K562 (cell line): ENCODE measurements around the gene RPS17. TPM values are rescaled to one million over a fixed set of nuclear protein-coding genes. Genes with fewer than 3 reads are reported as not detected.
A peak's percentile ranks its signal among the peaks of the same experiment; 100 is the strongest.

Experiments used
- AFF4 ChIP-seq: sonication (generic); formaldehyde crosslinking; IDR thresholded peaks from 2 replicates; pipeline ENCODE4 v1.8.0; 2023; ENCODE audit warnings: mild to moderate bottlenecking, missing genetic modification reagents
- BCLAF1 ChIP-seq, 2 experiments: fragments of 450-650 bp in 1 of 2; IDR thresholded peaks; 2 replicates each; pipeline ENCODE4 v1.6.1; 2011 to 2017; ENCODE audit warnings: low read depth in 2 of 2, antibody characterized with exemption in 1 of 2, borderline replicate concordance in 1 of 2, low read length in 1 of 2, mild to moderate bottlenecking in 1 of 2, mixed read lengths in 1 of 2; ENCODE audit not compliant: control insufficient read depth in 1 of 2
- EWSR1 ChIP-seq: fragments of 450-650 bp; IDR thresholded peaks from 2 replicates; pipeline ENCODE4 v1.6.1; 2018; ENCODE audit warnings: borderline replicate concordance, mild to moderate bottlenecking, low read depth, moderate library complexity; ENCODE audit not compliant: partially characterized antibody
- HBP1 ChIP-seq: fragments of 450-650 bp; formaldehyde crosslinking; IDR thresholded peaks from 2 replicates; pipeline ENCODE4 v1.4.0; 2022; ENCODE audit warnings: missing genetic modification characterization
- ILF3 ChIP-seq: fragments of 450-650 bp; IDR thresholded peaks from 2 replicates; pipeline ENCODE4 v1.6.1; 2018; ENCODE audit warnings: antibody characterized with exemption, mild to moderate bottlenecking, moderate library complexity, borderline replicate concordance
- NCOA4 ChIP-seq: fragments of 450-650 bp; IDR thresholded peaks from 2 replicates; pipeline ENCODE4 v1.6.1; 2018; ENCODE audit warnings: mild to moderate bottlenecking; ENCODE audit not compliant: partially characterized antibody
- PHF8 ChIP-seq: fragments of 200-600 bp; sonication (generic); IDR thresholded peaks from 2 replicates; pipeline ENCODE4 v1.6.1; 2012; ENCODE audit warnings: mixed run types, mild to moderate bottlenecking, inconsistent platforms, low read length, moderate library complexity, borderline replicate concordance
- POLR2AphosphoS2 ChIP-seq: IDR thresholded peaks from 2 replicates; pipeline ENCODE4 v1.6.1; 2012; ENCODE audit warnings: low read length, improper control_type of control experiment
- POLR2AphosphoS5 ChIP-seq: IDR thresholded peaks from 2 replicates; pipeline ENCODE4 v1.6.1; 2011; ENCODE audit warnings: mild to moderate bottlenecking, low read depth, low read length, moderate library complexity; ENCODE audit not compliant: control insufficient read depth, insufficient read depth
- SP1 ChIP-seq: sonication (generic); formaldehyde crosslinking; IDR thresholded peaks from 2 replicates; pipeline ENCODE4 v1.8.1; 2022; ENCODE audit warnings: mild to moderate bottlenecking, missing genetic modification reagents
- YY1 ChIP-seq, 3 experiments: IDR thresholded peaks; 2 replicates each; pipeline ENCODE4 v1.6.1; 2011; ENCODE audit warnings: low read length in 2 of 3, mild to moderate bottlenecking in 2 of 3, moderate library complexity in 2 of 3, borderline replicate concordance in 1 of 3, control low read depth in 1 of 3, low read depth in 1 of 3; ENCODE audit not compliant: insufficient read depth in 3 of 3, insufficient replicate concordance in 2 of 3, control insufficient read depth in 1 of 3, insufficient read length in 1 of 3; ENCODE audit errors: extremely low read depth in 1 of 3
- ZBTB26 ChIP-seq: fragments of 450-650 bp; formaldehyde crosslinking; IDR thresholded peaks from 2 replicates; pipeline ENCODE4 v1.4.0; 2022; ENCODE audit warnings: missing genetic modification characterization
- ZFP36 ChIP-seq: fragments of 150-350 bp; IDR thresholded peaks from 2 replicates; pipeline ENCODE4 v1.6.1; 2018; ENCODE audit warnings: low read length, low read depth; ENCODE audit not compliant: partially characterized antibody
- ZNF41 ChIP-seq: fragments of 250-450 bp; sonication (Bioruptor Pico); conservative IDR thresholded peaks from 2 replicates; pipeline ENCODE4 v1.4.0; 2020; ENCODE audit warnings: mild to moderate bottlenecking
- polyA plus RNA-seq, 8 experiments: library from polyadenylated mRNA; depleted of rRNA in 4 of 8; stranded (reverse) in 5 of 8; unstranded in 3 of 8; fragments of >200 nt; fragmentation: Nextera tagmentation in 2 of 8; fragmentation: Illumina TruSeq in 1 of 8; extraction: Ambion mirVana in 2 of 8; extraction: Trizol in 1 of 8; gene quantifications; 2 replicates each; pipeline versions ENCODE4 v1.2.1 to v1.2.3, GENCODE V29; 2011 to 2014; ENCODE audit warnings: inconsistent platforms in 1 of 8, missing spikeins in 1 of 8
- total RNA-seq, 7 experiments: library from RNA; depleted of rRNA in 6 of 7; stranded (reverse); fragments of >200 nt in 6 of 7; fragmentation: Illumina TruSeq in 2 of 7; extraction: Trizol in 2 of 7; gene quantifications; 2 replicates each; pipeline versions ENCODE4 v1.2.1 to v1.2.3, GENCODE V29; 2011 to 2021; ENCODE audit warnings: low replicate concordance in 1 of 7

Gene RPS17
- total and polyA plus RNA-seq, 9 of the 15 experiments (the other 6 are each of a cell fraction or from before 2014, with no cell fraction given) = 1,988 to 6,515 (median 5,229) TPM

GRCh38 chr15:82535566-82536408, 4.5 kb downstream of the RPS17 start (continued):
- peak in 1 of 3 experiments; percentile 3 for TF ChIP-seq YY1 (IDR thresholded peaks at IDR 0.05; ENCODE audit: borderline replicate concordance in 1 of 3, control insufficient read depth in 1 of 3, extremely low read depth in 1 of 3, insufficient read depth in 3 of 3, insufficient read length in 1 of 3, insufficient replicate concordance in 2 of 3, low read depth in 1 of 3, low read length in 2 of 3)
- no peak for TF ChIP-seq PHF8
- TF ChIP-seq ZFP36 = no peak
- TF ChIP-seq AFF4 (CRISPR knock-in tag) = peak; percentile 70; the same call in 1 of the 2 replicates
- no peak for TF ChIP-seq NCOA4
- 0 out of 2 replicates have a peak, but pooled peaks have one; percentile 5 for TF ChIP-seq ILF3
- TF ChIP-seq ZNF41 (CRISPR knock-in tag) = 0 out of 2 replicates have a peak, but pooled peaks have one; percentile 42
- no peak; the same call in 1 of the 2 replicates for TF ChIP-seq SP1 (CRISPR knock-in tag)
- TF ChIP-seq BCLAF1 (IDR thresholded peaks at IDR 0.05; ENCODE audit: borderline replicate concordance in 1 of 2, control insufficient read depth in 1 of 2, low read depth in 2 of 2, low read length in 1 of 2) = 0 out of 4 replicates have a peak, but pooled peaks of 1 of the 2 experiments have one; percentile 57
- TF ChIP-seq EWSR1 = peak; percentile 86
- TF ChIP-seq ZBTB26 (CRISPR knock-in tag) = peak; percentile 58; the same call in 1 of the 2 replicates
- 0 out of 2 replicates have a peak, but pooled peaks have one; percentile 69 for TF ChIP-seq POLR2AphosphoS5
- 0 out of 2 replicates have a peak, but pooled peaks have one; percentile 21 for TF ChIP-seq HBP1 (CRISPR knock-in tag)
- TF ChIP-seq POLR2AphosphoS2 = peak; percentile 96
